ENCODE data around the gene POC1B. TPM values are rescaled to one million over a fixed set of nuclear protein-coding genes. Genes with fewer than 3 reads are reported as not detected.

Gene POC1B
- total RNA-seq, 1 donor from 2014 or later, result 22.6 TPM

DNA sequence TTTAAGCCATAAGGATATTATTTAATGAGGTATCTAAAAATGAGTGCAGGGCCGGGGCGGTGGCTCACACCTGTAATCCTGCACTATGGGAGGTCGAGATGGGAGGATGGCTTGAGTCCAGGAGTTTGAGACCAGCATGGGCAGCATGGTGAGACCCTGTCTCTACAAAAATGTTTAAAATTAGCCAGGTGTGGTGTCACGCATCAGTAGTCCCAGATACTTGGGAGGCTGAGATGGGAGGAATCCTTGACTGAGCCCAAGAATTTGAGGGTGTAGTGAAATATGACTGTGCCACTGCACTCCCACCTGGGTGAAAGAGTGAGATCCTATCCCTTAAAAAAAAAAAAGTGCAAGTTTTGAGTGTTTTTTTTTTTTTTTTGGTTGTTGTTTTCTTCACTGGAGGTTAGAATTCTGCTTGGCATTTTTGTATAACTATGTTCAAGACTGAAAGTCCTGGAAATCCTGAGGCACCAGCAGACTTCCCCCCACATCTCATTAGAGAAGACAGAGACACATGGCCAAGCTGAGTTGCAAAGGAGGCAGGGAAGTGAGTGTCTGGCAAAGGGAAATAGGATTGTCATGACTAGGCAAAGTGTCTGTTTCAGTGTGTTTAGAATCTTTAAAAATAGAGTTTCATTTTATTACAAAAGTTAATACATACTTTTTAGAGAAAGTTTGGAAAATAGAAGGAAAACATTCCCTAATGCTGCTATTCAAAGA is 120.1 kb downstream of the POC1B start:
- H3K27me3 Mint-ChIP-seq, result no peaks in the 10 kb centered on the region
- intact Hi-C loops (cut with micrococcal nuclease), result no loop called here

DNA sequence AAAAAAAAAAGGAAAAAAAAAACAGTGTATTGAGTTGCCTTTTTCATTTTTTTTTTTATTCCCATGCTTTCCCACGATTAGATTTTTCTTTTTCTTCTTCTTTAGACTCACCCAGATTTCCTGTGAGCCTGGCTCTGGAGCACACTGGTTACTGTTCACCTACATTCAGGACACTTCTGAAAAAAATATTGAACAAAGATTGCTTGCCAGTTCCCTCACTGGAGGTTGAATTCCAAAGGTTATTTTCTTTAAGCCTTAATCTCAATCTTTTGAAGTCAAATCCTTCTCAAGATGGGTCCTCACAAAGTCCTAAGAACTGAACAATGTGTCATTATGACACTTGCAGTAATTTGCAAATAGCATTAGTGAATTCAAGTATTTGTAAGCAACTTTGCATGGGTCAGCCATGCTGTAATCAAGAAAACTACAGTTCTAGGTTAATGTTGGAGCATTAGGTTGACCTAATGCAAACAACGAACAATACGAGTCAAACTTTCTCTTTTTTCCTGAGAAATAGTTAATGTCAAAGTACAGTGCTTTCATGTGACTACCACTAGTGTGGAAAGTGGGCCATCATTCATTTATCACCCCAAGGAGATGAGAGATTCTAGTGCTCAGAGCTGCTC is 124.3 kb downstream of the POC1B start:
- peaks cover 9% of the 10 kb centered on the region for H3K9me3 Mint-ChIP-seq
- no peak overlapping the region for H3K27ac Mint-ChIP-seq
- intact Hi-C loops (cut with micrococcal nuclease), result no loop called here
- H3K27me3 Mint-ChIP-seq, result no peaks in the 10 kb centered on the region
- H3K4me1 Mint-ChIP-seq, result peaks cover 24% of the 10 kb centered on the region
- H3K36me3 Mint-ChIP-seq (ENCODE audit: low read depth), result peaks cover 23% of the 10 kb centered on the region
- no peak overlapping the region for H3K4me3 Mint-ChIP-seq
- no peak for DNase-seq

More for the DNA sequence above, 120.1 kb downstream of the POC1B start:
- H3K36me3 Mint-ChIP-seq (ENCODE audit: low read depth), result peaks cover 15% of the 10 kb centered on the region
- H3K9me3 Mint-ChIP-seq, result peaks cover 15% of the 10 kb centered on the region
- no peak for DNase-seq
- no peak overlapping the region for H3K27ac Mint-ChIP-seq
- no peak overlapping the region for H3K4me3 Mint-ChIP-seq
- peaks cover 6% of the 10 kb centered on the region for H3K4me1 Mint-ChIP-seq

- intact Hi-C loops (cut with micrococcal nuclease), result no loop called here
- peaks cover 9% of the 10 kb centered on the region for H3K9me3 Mint-ChIP-seq
Observed at GRCh38 chr12:89400415-89400814, 125.4 kb downstream of the POC1B start.

DNA sequence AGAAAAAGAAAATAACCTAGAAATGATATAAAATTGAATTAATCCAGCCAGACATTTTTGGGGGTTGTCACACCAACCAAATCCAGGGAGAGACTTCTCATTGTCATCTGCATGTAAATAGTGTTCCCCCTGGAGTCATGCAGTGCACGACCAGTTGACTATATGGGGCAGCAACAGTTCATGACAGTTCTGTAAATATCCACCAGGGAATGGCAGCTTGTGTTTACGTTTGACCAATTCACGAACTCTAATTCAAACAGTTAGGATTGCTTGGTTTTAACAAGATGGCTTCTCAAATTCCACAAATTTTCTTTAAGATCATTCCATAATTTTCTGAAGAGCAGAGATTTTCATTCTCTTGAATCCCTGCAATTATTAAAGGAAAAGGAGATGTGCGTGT is 130.1 kb downstream of the POC1B start:
- H3K27ac Mint-ChIP-seq, result no peak overlapping the region
- peaks cover 15% of the 10 kb centered on the region for H3K36me3 Mint-ChIP-seq (ENCODE audit: low read depth)
- H3K9me3 Mint-ChIP-seq, result peaks cover 6% of the 10 kb centered on the region
- H3K27me3 Mint-ChIP-seq, result no peaks in the 10 kb centered on the region
- no peak overlapping the region for H3K4me3 Mint-ChIP-seq
- peaks cover 29% of the 10 kb centered on the region for H3K4me1 Mint-ChIP-seq
- DNase-seq, result no peak
- intact Hi-C loops (cut with micrococcal nuclease), result no loop called here

More at GRCh38 chr12:89400415-89400814, 125.4 kb downstream of the POC1B start:
- no peak overlapping the region for H3K4me3 Mint-ChIP-seq
- DNase-seq, result no peak
- no peaks in the 10 kb centered on the region for H3K27me3 Mint-ChIP-seq
- H3K4me1 Mint-ChIP-seq, result peaks cover 24% of the 10 kb centered on the region
- H3K27ac Mint-ChIP-seq, result no peak overlapping the region
- H3K36me3 Mint-ChIP-seq (ENCODE audit: low read depth), result peaks cover 23% of the 10 kb centered on the region

- Mint-ChIP-seq H3K4me3 (no peak overlapping the region), H3K36me3 (ENCODE audit: low read depth) (peaks cover 10% of the 10 kb centered on the region), H3K27ac (no peak overlapping the region), H3K4me1 (peaks cover 38% of the 10 kb centered on the region), H3K27me3 (no peaks in the 10 kb centered on the region), H3K9me3 (peaks cover 6% of the 10 kb centered on the region)
- intact Hi-C loops (cut with micrococcal nuclease), result loop anchor here (5.0 kb wide), 1 partner anchor 34 kb away; no protein-coding TSS in a partner anchor
- no peak for DNase-seq
Observed at GRCh38 chr12:89393551-89394121, 132.2 kb downstream of the POC1B start.

GRCh38 chr12:89392391-89392790 is 133.5 kb downstream of the POC1B start:
- Mint-ChIP-seq H3K4me1 (peaks cover 28% of the 10 kb centered on the region), H3K36me3 (ENCODE audit: low read depth) (peaks cover 6% of the 10 kb centered on the region), H3K27me3 (no peaks in the 10 kb centered on the region), H3K9me3 (peaks cover 6% of the 10 kb centered on the region), H3K4me3 (no peak overlapping the region), H3K27ac (no peak overlapping the region)
- no peak for DNase-seq
- intact Hi-C loops (cut with micrococcal nuclease), result loop anchor here (5.0 kb wide), 1 partner anchor 35 kb away; no protein-coding TSS in a partner anchor

DNA sequence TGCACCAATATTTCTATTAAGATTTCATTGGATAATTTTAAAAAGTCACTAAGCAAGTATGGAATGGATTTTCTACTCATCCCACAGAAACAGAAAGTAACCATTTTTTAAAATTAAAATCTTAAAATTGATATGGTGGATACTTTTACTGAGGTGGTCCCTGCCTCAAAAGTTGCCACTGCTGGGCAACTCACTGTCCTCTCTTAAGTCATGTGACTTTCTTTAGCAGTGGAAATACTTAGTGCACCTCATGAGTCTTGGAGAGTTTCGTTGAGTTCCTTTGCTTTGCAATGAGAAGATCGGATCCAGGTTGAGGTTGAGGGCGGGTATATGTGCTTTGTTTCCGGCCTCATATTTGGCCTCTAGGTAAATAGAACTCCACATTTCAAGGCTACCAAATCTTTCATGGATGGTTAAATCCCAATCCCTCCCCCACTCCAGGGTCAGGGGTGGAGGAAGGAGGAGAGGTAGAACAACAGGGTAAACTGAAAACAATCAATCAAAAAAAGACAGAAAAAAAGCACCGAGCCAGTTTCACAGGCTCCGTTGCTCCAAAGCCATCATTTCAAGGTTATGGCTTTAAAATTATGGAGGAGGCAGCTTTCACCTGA is 134.0 kb downstream of the POC1B start:
- H3K27me3 Mint-ChIP-seq, result no peaks in the 10 kb centered on the region
- H3K9me3 Mint-ChIP-seq, result peaks cover 6% of the 10 kb centered on the region
- H3K4me3 Mint-ChIP-seq, result no peak overlapping the region
- H3K4me1 Mint-ChIP-seq, result peaks cover 25% of the 10 kb centered on the region
- peaks cover 6% of the 10 kb centered on the region for H3K36me3 Mint-ChIP-seq (ENCODE audit: low read depth)
- intact Hi-C loops (cut with micrococcal nuclease), result loop anchor here (2.0 to 5.0 kb wide), 2 partner anchors 35 to 77 kb away; no protein-coding TSS in a partner anchor
- peak overlapping the region; percentile 54 for H3K27ac Mint-ChIP-seq
- DNase-seq, result no peak

- H3K9me3 Mint-ChIP-seq, result peaks cover 6% of the 10 kb centered on the region
- H3K4me3 Mint-ChIP-seq, result peak overlapping the region; percentile 2
- peaks cover 24% of the 10 kb centered on the region for H3K4me1 Mint-ChIP-seq
- peak overlapping the region; percentile 67 for H3K27ac Mint-ChIP-seq
- H3K36me3 Mint-ChIP-seq (ENCODE audit: low read depth), result peaks cover 6% of the 10 kb centered on the region
- no peak for DNase-seq
- intact Hi-C loops (cut with micrococcal nuclease), result loop anchor here (1.0 to 5.0 kb wide), 5 partner anchors 16 to 351 kb away; partner anchors contain the start of gene DUSP6
- no peaks in the 10 kb centered on the region for H3K27me3 Mint-ChIP-seq
Observed at GRCh38 chr12:89390802-89391673, 134.8 kb downstream of the POC1B start.

DNA sequence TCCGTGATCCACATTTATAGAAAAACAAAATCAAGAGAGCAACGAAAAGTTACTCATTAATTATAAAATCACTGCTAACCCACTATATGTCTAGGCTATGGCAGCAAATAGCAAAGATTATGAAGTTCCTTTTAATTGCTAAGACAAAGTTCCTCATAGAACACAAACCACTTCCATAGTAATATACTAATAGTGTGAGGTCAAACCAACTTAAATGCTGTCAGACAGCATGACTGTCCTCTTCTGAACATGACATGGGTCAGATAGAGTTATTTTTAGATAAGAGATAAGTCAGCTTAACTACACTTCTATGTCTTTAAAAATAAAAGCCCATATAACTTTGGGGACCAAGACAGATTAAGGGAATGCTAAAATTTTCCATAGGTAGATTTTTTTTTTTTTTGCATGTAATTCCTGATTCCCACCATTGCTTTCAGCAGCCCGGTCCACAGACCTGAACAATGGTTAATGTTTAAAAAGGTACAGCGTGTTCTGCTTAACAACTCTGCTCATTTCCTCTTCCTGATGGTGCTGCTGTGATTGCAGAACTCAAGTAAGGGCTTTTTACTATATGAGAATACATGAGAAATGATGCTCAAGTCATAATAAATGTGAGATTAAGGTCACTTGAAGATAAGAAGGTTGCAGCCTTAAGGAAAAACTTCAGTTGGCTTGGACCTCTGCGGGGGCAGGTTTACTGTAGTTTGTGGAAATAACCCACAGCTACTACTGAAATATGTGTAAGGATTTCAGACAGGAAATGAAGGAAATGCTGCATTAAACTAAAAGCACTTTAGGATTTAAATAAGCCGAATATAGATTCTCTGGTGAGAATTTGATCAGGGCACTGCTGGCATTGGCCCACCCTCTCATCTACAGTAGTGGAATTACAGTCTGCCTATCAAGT is 135.8 kb downstream of the POC1B start:
- peaks cover 6% of the 10 kb centered on the region for H3K9me3 Mint-ChIP-seq
- peaks cover 26% of the 10 kb centered on the region for H3K4me1 Mint-ChIP-seq
- peaks cover 6% of the 10 kb centered on the region for H3K36me3 Mint-ChIP-seq (ENCODE audit: low read depth)
- H3K27ac Mint-ChIP-seq, result peak overlapping the region; percentile 67
- no peak overlapping the region for H3K4me3 Mint-ChIP-seq
- DNase-seq, result no peak
- H3K27me3 Mint-ChIP-seq, result no peaks in the 10 kb centered on the region
- intact Hi-C loops (cut with micrococcal nuclease), result loop anchor here (1.0 to 5.0 kb wide), 5 partner anchors 15 to 350 kb away; partner anchors contain the start of gene DUSP6

DNA sequence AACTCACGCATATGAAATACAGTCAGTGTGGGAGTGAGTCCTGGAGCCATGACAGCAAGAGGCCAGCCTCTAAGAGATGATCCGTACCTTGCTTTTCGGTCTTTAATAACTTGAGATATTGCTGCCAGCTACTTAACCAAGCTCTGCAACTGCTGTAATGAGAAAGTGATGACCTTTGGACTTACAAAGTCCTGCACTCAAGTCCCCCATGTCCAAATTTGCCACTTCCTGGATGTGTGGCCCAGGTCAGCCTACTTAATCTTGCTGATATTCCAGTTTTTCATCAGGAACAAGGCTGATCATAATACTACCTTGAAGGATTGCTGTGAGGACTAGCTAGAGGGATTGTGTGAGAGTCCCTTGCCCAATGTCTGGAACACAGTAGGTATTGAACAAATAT is 139.7 kb downstream of the POC1B start:
- no peaks in the 10 kb centered on the region for H3K36me3 Mint-ChIP-seq (ENCODE audit: low read depth)
- no peak for DNase-seq
- no peaks in the 10 kb centered on the region for H3K9me3 Mint-ChIP-seq
- intact Hi-C loops (cut with micrococcal nuclease), result no loop called here
- H3K4me3 Mint-ChIP-seq, result no peak overlapping the region
- H3K27me3 Mint-ChIP-seq, result no peaks in the 10 kb centered on the region
- H3K27ac Mint-ChIP-seq, result no peak overlapping the region
- peaks cover 30% of the 10 kb centered on the region for H3K4me1 Mint-ChIP-seq

- Mint-ChIP-seq H3K9me3 (no peaks in the 10 kb centered on the region), H3K4me3 (no peak overlapping the region), H3K36me3 (ENCODE audit: low read depth) (no peaks in the 10 kb centered on the region), H3K27me3 (no peaks in the 10 kb centered on the region), H3K27ac (no peak overlapping the region), H3K4me1 (peaks cover 19% of the 10 kb centered on the region)
- intact Hi-C loops (cut with micrococcal nuclease), result no loop called here
- no peak for DNase-seq
Observed at GRCh38 chr12:89384807-89385206, 141.0 kb downstream of the POC1B start.

GRCh38 chr12:89384050-89384758 is 141.6 kb downstream of the POC1B start:
- Mint-ChIP-seq H3K27me3 (no peaks in the 10 kb centered on the region), H3K4me3 (no peak overlapping the region), H3K9me3 (no peaks in the 10 kb centered on the region), H3K27ac (no peak overlapping the region), H3K36me3 (ENCODE audit: low read depth) (no peaks in the 10 kb centered on the region), H3K4me1 (peaks cover 13% of the 10 kb centered on the region)
- intact Hi-C loops (cut with micrococcal nuclease), result no loop called here
- DNase-seq, result no peak

Measured in activated CD4-positive, alpha-beta T cell treated with anti-CD3 and anti-CD28 coated beads, Interleukin-2, amount 10 ng/mL, durations not matched to agents 24 days and 14 days (primary cell).